ENCODE data around the gene ELF1.
"Not testable (repeated sequence)": the region's sequence is repeated elsewhere in the genome, so short reads cannot be mapped to it uniquely, and the experiment has no call there.

DNA sequence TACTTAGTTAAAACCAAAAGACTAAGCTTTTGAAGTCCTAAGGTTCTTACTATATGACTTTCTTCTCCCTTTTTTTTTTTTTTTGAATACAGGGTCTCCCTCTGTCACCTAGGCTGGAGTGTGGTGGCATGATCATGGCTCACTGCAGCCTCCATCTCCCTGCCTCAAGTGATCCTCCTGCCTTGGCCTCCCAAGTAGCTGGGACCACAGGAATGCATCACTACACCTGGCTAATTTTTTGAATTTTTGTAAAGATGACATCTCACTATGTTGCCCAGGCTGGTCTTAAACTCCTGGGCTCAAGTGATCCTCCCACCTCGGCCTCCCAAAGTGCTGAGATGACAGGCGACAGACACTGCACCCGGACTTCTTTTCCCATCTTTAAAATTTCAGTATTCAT lies 89.2 kb downstream of the ELF1 start:
- TF ChIP-seq, protein P1, sequence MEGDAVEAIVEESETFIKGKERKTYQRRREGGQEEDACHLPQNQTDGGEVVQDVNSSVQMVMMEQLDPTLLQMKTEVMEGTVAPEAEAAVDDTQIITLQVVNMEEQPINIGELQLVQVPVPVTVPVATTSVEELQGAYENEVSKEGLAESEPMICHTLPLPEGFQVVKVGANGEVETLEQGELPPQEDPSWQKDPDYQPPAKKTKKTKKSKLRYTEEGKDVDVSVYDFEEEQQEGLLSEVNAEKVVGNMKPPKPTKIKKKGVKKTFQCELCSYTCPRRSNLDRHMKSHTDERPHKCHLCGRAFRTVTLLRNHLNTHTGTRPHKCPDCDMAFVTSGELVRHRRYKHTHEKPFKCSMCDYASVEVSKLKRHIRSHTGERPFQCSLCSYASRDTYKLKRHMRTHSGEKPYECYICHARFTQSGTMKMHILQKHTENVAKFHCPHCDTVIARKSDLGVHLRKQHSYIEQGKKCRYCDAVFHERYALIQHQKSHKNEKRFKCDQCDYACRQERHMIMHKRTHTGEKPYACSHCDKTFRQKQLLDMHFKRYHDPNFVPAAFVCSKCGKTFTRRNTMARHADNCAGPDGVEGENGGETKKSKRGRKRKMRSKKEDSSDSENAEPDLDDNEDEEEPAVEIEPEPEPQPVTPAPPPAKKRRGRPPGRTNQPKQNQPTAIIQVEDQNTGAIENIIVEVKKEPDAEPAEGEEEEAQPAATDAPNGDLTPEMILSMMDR (conservative IDR thresholded peaks at IDR 0.05 in 1 of 2, IDR thresholded peaks at IDR 0.05 in 1 of 2; ENCODE audit: extremely low read depth in 1 of 2, insufficient read depth in 1 of 2, low read depth in 1 of 2, low read length in 2 of 2) = not testable (repeated sequence)
- not testable (repeated sequence) for TF ChIP-seq EZH2 (IDR thresholded peaks at IDR 0.05; ENCODE audit: borderline replicate concordance, low read length)
